ENCODE results near the gene HARBI1.

GRCh38 chr11:46640036-46640788 is 23.2 kb upstream of the HARBI1 start:
- TF ChIP-seq ZFX (IDR thresholded peaks at IDR 0.05): no peak
- no peak for TF ChIP-seq CTCF (conservative IDR thresholded peaks at IDR 0.05)
